Stimulated activated naive CD8-positive, alpha-beta T cell treated with anti-CD3 and anti-CD28 coated beads, Interleukin-15, Interleukin-2, amounts not matched to agents 100 ng/mL and 50 ng/mL, for 24 hours (primary cell): ENCODE data around the gene SPN.
"Not testable (repeated sequence)": the region's sequence is repeated elsewhere in the genome, so short reads cannot be mapped to it uniquely, and the experiment has no call there.

Source experiments
- H3K27ac Mint-ChIP-seq: one replicate; pipeline ENCODE4 v1.8.0; 2021; ENCODE audit warnings: mild to moderate bottlenecking, mixed read lengths
- H3K27me3 Mint-ChIP-seq: one replicate; pipeline ENCODE4 v1.8.0; 2021; ENCODE audit warnings: mixed read lengths
- H3K36me3 Mint-ChIP-seq: one replicate; pipeline ENCODE4 v1.8.0; 2021; ENCODE audit warnings: low read depth, mixed read lengths
- H3K4me1 Mint-ChIP-seq: one replicate; pipeline ENCODE4 v1.8.0; 2021; ENCODE audit warnings: low read depth, mixed read lengths
- H3K4me3 Mint-ChIP-seq: one replicate; pipeline ENCODE4 v1.8.0; 2021; ENCODE audit warnings: mild to moderate bottlenecking, mixed read lengths
- H3K9me3 Mint-ChIP-seq: one replicate; pipeline ENCODE4 v1.8.0; 2021; ENCODE audit warnings: mixed read lengths

The SPN gene

DNA sequence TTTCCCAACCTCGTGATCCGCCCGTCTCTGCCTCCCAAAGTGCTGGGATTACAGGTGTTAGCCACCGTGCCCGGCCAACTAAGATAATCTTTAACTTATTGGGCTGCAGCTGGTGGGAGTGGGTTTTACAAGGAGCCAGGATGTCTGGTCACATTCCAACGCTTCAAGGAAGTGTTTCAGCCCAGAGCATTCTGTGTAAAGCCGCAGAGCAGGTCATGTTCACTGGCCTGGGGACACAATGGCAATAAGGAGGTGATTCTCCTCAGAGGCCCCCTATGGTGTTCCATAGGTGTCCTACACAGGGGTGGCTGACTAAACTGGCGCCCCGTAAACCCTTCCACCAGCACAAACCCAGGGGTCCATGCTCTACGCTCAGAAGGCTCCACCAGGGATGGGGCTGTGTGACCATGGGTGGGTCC, 17.1 kb downstream of the SPN start:
- no peak overlapping the region for H3K27ac Mint-ChIP-seq
- peaks cover 27% of the 10 kb centered on the region for H3K4me1 Mint-ChIP-seq
- no peaks in the 10 kb centered on the region for H3K9me3 Mint-ChIP-seq
- no peaks in the 10 kb centered on the region for H3K36me3 Mint-ChIP-seq
- no peaks in the 10 kb centered on the region for H3K27me3 Mint-ChIP-seq
- H3K4me3 Mint-ChIP-seq = no peak overlapping the region

DNA sequence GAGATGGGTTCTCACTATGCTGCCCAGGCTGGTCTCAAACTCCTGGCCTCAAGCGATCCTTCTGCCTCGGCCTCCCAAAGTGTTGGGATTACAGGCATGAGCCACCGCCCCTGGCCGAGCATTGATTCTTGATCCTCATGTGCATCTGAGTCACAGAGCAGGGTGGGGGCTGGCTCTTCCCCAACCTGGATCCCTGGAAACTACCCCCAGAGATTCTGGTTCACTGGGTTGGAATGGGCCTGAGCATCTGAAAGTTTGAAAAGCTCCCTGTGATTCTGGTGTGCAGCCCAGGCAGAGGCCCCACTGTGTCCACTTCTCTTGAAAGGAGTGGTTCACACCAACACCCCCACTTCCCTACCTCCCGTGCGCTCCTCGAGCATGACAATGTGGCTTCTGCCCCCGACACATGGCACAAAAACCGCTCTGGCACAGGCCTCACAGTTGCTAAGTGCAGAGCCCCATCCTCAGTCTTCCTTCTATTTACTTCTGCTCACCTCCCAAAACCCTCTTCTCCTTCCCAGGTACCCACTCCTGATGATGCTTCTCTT, 20.6 kb downstream of the SPN start:
- Mint-ChIP-seq H3K27ac (no peak overlapping the region), H3K4me1 (peaks cover 46% of the 10 kb centered on the region), H3K36me3 (no peaks in the 10 kb centered on the region), H3K27me3 (no peaks in the 10 kb centered on the region), H3K4me3 (no peak overlapping the region), H3K9me3 (no peaks in the 10 kb centered on the region)

DNA sequence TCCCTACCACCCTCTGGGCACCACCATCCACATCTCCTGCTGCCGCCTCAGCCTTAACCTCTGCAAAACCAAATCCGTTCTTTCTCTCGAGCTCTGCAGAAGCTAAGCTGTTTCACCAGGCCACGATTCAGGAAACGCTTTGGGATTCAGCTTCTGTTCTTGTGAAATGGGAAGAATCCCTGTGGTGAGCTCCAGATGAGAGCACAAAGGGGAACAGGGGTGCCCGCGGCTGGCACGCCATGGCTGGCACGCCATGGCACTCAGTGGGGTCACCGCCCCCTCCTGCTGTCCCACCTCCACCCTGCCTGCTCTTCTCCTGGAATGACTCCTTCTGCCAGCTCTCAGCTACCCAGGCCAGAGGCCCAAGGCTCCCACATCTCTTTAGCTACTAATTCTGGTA, 21.6 kb downstream of the SPN start:
- H3K9me3 Mint-ChIP-seq = no peaks in the 10 kb centered on the region
- no peak overlapping the region for H3K27ac Mint-ChIP-seq
- H3K36me3 Mint-ChIP-seq = no peaks in the 10 kb centered on the region
- no peaks in the 10 kb centered on the region for H3K27me3 Mint-ChIP-seq
- peaks cover 38% of the 10 kb centered on the region for H3K4me1 Mint-ChIP-seq
- no peak overlapping the region for H3K4me3 Mint-ChIP-seq

DNA sequence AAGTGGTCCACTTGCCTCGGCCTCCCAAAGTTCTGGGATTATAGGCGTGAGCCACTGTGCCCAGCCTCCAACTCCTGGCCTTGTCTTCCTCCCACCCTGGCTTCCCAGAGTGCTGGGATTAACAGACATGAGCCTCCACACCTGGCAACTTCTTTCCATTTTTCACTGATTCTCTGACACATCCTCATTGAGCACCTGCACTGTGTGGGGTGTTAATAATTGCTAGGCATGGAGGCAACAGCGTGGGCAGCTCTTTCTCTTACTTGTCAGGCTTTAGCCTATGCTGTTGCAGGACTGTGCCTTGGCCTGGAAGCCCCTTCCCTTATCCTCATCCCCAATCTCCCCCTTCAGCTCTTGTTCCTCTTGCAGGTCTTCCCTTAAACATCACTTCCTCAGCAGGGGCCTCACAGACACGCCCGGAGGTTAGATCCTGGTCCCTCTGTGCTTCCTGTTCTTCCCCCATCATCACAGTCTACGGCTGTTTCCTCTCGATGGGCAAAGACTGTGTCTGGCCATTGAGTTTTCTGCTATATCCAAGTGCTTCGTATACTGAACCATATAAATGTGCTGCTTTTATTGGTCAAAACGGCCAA, 23.8 kb downstream of the SPN start:
- Mint-ChIP-seq H3K27me3 (no peaks in the 10 kb centered on the region), H3K4me1 (peaks cover 26% of the 10 kb centered on the region), H3K9me3 (no peaks in the 10 kb centered on the region), H3K4me3 (peak overlapping the region; percentile 10), H3K36me3 (no peaks in the 10 kb centered on the region), H3K27ac (peak overlapping the region; percentile 80)

DNA sequence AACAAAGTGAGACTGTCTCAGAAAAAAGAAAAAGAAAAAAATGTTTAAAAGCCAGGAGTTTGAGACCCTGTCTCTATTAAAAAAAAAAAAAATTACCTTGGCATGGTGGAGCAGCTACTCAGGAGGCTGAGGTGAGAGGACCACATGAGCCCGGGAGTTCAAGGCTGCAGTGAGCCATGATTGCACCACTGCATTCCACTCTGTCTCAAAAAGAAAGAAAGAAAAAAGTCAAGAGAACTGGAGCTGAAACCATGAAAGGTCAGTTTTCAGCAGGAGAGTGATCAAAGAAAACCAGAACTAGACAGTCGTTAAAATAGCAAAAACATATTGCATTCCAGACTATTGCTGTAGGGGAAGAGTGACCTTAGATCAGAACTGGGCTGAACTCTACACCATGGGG, 24.7 kb downstream of the SPN start:
- Mint-ChIP-seq H3K27ac (no peak overlapping the region), H3K4me3 (no peak overlapping the region), H3K9me3 (no peaks in the 10 kb centered on the region), H3K27me3 (no peaks in the 10 kb centered on the region), H3K4me1 (peaks cover 27% of the 10 kb centered on the region), H3K36me3 (no peaks in the 10 kb centered on the region)

DNA sequence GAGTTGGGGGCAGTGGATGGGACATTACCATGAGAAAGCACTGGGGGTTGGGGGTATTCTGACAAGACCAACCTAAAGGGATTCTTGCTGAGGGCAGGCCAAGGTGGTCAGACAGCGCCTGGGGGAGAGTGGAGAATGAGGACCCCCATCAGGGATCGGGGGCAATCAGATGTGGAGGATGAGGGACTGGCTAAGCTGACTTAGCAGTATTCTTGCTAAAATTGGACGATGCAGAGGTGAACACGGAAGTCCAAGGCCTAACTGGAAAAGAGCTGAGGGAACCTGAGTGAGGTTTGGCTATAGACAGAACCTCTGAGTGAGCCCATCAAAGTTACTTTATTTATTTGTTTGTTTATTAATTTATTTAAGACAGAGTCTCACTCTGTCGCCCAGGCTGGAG, 25.1 kb downstream of the SPN start:
- no peaks in the 10 kb centered on the region for H3K36me3 Mint-ChIP-seq
- no peak overlapping the region for H3K4me3 Mint-ChIP-seq
- no peak overlapping the region for H3K27ac Mint-ChIP-seq
- peaks cover 27% of the 10 kb centered on the region for H3K4me1 Mint-ChIP-seq
- no peaks in the 10 kb centered on the region for H3K9me3 Mint-ChIP-seq
- no peaks in the 10 kb centered on the region for H3K27me3 Mint-ChIP-seq

DNA sequence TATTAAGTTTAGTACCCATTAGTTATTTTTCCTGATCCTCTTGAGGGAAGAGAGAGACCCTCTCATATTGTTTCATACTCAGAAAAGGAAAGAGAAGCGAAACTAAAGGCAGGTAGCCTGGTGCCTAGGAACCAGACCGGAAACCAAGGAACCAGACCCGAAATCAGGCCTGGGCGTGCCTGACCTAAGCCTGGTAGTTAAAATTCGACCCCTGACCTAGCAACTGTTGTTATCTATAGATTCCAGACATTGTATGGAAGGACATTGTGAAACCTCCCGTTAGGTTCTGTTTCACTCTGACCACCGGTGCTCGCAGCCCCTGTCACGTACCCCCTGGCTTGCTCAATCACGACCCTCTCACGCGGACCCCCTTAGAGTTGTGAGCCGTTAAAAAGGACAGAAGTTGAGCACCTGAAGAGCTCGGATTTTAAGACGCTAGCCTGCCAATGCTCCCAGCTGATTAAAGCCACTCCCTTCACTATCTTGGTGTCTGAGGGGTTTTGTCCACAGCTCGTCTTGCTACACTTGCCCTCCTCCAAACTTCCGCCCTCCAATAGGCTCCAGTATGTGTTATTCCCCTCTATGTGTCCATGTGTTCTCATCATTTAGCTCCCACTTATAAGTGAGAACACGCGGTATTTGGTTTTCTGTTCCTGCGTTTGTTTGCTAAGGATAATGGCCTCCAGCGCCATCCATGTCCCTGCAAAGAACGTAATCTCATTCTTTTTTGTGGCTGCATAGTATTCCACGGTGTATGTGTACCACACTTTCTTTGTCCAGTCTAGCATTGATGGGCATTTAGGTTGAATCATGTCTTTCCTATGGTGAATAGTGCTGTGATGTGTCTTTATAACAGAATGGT, 26.7 kb downstream of the SPN start:
- H3K4me3 Mint-ChIP-seq, H3K36me3 Mint-ChIP-seq, H3K27me3 Mint-ChIP-seq, H3K27ac Mint-ChIP-seq, H3K9me3 Mint-ChIP-seq: not testable (repeated sequence)
- H3K4me1 Mint-ChIP-seq = peaks cover 27% of the 10 kb centered on the region

DNA sequence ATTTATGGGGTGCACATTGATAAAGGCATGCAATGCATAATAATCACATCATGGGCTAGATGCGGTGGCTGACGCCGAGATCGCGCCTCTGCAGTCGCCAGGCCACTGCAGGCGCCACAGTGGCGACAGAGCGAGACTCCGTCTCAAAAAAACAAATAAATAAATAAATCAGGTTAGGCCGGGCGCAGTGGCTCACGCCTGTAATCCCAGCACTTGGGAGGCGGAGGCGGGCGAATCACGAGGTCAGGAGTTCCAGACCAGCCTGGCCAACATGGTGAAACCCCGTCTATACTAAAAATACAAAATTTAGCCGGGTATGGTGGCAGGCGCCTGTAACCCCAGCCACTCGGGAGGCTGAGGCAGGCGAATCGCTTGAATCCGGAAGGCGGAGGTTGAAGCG, 29.6 kb downstream of the SPN start:
- H3K9me3 Mint-ChIP-seq, H3K36me3 Mint-ChIP-seq, H3K4me3 Mint-ChIP-seq, H3K27ac Mint-ChIP-seq, H3K27me3 Mint-ChIP-seq: not testable (repeated sequence)
- peaks cover 10% of the 10 kb centered on the region for H3K4me1 Mint-ChIP-seq

DNA sequence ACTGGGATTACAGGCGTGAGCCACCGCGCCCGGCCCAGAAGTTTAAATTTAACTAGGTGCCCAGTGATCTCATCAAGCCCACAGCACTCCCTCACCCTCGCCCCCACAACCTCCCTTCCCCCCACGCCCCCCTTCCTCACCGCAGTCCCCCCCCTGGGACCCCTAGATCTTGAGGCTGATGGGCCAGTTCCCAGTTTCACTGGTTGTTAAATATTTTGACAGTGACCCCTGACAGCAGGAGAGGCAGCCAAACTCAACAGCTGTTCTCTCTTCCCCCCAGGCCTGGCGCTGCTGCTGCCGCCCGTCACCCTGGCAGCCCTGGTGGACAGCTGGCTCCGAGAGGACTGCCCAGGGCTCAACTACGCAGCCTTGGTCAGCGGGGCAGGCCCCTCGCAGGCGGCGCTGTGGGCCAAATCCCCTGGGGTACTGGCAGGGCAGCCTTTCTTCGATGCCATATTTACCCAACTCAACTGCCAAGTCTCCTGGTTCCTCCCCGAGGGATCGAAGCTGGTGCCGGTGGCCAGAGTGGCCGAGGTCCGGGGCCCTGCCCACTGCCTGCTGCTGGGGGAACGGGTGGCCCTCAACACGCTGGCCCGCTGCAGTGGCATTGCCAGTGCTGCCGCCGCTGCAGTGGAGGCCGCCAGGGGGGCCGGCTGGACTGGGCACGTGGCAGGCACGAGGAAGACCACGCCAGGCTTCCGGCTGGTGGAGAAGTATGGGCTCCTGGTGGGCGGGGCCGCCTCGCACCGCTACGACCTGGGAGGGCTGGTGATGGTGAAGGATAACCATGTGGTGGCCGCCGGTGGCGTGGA, 31.5 kb downstream of the SPN start:
- Mint-ChIP-seq H3K9me3 (no peaks in the 10 kb centered on the region), H3K4me3 (no peak overlapping the region), H3K4me1 (peaks cover 4% of the 10 kb centered on the region), H3K36me3 (no peaks in the 10 kb centered on the region), H3K27ac (no peak overlapping the region), H3K27me3 (no peaks in the 10 kb centered on the region)

DNA sequence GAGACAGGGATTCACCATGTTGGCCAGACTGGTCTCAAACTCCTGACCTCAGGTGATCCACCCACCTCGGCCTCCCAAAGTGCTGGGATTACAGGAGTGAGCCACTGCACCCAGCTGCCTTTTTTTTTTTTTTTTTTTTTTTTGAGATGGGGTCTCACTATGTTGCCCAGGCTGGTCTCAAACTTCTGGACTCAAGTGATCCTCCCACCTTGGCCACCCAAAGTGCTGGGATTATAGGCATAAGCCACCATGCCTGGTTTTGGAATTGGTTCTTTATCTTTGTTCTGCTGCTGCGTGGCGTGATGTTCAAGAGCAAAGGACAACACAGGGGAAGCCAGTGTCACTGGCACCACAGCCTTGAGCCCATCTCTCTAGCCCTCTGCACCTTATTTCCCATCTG, 32.6 kb downstream of the SPN start:
- not testable (repeated sequence) for H3K9me3 Mint-ChIP-seq, H3K36me3 Mint-ChIP-seq, H3K27me3 Mint-ChIP-seq, H3K27ac Mint-ChIP-seq, H3K4me3 Mint-ChIP-seq, H3K4me1 Mint-ChIP-seq

DNA sequence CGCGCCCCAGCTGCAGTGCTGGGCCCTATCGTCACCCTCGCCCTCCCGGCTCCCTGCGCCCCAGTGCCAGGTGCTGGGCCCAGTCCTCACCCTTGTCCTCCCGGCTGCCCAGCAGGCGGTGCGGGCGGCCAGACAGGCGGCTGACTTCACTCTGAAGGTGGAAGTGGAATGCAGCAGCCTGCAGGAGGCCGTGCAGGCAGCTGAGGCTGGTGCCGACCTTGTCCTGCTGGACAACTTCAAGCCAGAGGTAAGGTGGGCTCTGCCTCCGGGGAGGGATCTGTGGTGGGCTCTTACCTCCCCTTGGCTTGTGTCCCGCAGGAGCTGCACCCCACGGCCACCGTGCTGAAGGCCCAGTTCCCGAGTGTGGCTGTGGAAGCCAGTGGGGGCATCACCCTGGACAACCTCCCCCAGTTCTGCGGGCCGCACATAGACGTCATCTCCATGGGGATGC, 33.9 kb downstream of the SPN start:
- Mint-ChIP-seq H3K4me3 (no peak overlapping the region), H3K27ac (no peak overlapping the region), H3K36me3 (no peaks in the 10 kb centered on the region), H3K4me1 (peaks cover 15% of the 10 kb centered on the region), H3K9me3 (no peaks in the 10 kb centered on the region), H3K27me3 (no peaks in the 10 kb centered on the region)

DNA sequence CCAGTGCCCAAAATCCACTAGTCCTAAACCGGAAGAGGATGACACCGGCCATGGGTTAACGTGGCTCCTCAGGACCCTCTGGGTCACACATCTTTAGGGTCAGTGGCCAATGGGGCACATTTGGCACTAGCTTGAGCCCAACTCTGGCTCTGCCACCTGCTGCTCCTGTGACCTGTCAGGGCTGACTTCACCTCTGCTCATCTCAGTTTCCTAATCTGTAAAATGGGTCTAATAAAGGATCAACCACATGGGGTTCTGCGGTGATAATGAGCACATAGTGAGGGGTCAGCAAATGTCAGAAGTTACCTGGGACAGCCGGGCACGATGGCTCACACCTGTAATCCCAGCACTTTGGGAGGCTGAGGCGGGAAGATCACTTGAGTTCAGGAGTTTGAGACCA, 34.3 kb downstream of the SPN start:
- Mint-ChIP-seq H3K4me3 (no peak overlapping the region), H3K4me1 (peaks cover 20% of the 10 kb centered on the region), H3K27ac (no peak overlapping the region), H3K9me3 (no peaks in the 10 kb centered on the region), H3K36me3 (no peaks in the 10 kb centered on the region), H3K27me3 (no peaks in the 10 kb centered on the region)

DNA sequence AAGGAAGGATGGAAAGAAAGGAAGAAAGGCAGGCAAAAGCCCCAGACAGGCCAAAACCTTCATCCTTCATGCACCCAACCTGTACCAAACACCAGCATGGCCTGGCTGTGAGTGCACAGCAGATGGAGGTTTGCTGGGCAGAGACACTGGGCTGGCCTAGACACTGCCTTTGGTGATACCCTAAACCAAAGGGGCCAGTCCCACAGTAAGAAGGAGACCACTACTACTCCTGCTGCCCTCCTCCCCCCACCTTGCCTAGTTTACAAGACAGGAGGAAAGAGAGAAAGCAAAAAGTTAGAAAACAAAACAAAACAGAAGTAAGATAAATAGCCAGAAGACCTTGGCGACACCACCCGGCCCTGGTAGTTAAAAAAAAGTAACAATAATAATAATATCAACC, 35.0 kb downstream of the SPN start:
- H3K4me1 Mint-ChIP-seq = peaks cover 26% of the 10 kb centered on the region
- no peaks in the 10 kb centered on the region for H3K36me3 Mint-ChIP-seq
- no peak overlapping the region for H3K4me3 Mint-ChIP-seq
- no peak overlapping the region for H3K27ac Mint-ChIP-seq
- H3K9me3 Mint-ChIP-seq = no peaks in the 10 kb centered on the region
- H3K27me3 Mint-ChIP-seq = no peaks in the 10 kb centered on the region

DNA sequence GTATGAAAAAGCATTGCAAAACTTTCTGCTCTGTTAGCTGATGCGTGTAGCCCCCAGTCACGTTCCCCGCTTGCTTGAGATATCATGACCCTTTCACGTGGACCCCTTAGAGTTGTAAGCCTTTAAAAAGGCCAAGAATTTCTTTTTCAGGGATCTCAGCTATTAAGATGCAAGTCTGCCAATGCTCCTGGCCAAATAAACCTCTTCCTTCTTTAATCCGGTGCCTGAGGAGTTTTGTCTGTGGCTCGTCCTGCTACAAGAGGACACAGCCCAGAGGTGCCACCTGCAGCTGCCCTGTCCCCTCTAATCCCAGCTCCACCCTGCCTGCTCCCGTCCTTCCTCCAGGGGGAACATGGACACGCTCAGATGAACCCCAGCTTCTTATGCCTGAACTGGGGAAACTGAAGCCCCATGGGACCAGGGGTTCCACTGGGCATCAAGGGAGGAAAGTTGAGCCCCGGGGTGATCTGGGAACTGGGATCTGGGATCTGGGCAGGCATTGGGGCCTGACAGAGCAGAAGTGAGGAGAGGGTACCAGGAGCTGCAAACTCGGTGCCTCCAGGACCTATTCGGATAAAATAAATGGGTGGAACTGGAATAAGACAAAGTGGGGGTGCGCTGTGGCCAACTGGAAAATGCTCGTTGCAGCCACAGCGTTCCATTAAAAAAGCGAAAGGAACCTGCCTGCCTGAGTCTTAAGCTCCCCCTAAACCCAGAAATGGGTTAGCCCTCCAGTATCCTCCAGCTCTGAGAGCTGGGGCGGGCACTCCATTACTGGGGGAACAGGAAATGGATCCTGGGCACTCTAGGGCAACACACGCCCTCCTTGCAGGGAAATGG, 35.7 kb downstream of the SPN start:
- H3K4me1 Mint-ChIP-seq = peaks cover 28% of the 10 kb centered on the region

More for the DNA sequence above, 35.7 kb downstream of the SPN start:
- Mint-ChIP-seq H3K36me3 (no peaks in the 10 kb centered on the region), H3K4me3 (no peak overlapping the region), H3K27ac (no peak overlapping the region), H3K27me3 (no peaks in the 10 kb centered on the region), H3K9me3 (no peaks in the 10 kb centered on the region)
